Measurements from ENCODE around the gene HCRTR1.

HCRTR1 gene

DNA sequence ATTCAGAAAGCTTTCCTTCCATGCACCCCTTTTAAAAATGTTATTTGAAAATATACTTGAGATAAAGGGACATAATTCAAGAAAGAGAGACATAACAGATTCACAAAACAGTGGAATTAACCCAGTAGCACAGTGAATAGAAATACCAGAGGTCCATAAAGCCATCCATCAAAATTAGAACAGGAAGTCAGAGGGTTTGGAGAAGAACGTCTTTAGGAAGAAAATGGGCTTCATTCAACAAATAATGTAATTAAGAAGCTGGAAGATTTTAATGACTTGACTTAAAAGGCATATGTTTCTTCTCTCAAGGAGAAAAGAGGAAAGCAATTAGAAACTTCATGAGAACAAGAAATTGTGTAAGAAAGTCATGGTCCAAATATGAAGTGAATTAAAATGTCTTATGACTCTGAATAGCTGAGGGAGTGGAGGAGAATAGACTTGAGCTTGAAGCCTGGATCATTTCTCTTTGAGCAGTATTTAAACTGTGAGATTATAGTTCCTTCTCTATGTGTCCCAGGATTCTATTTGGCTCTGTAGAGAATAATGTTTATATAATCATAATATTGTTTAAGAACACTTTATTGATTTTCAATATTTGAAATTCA, 7.9 kb upstream of the HCRTR1 start:
- Histone ChIP-seq H3K27ac (no peak overlapping the region), H3K9me3 (ENCODE audit: control insufficient read depth, low read length) (no peaks in the 10 kb centered on the region), H3K4me3 (ENCODE audit: low read depth, low read length) (no peak overlapping the region), H3K36me3 (ENCODE audit: control insufficient read depth, insufficient read depth, low read length) (no peaks in the 10 kb centered on the region), H3K4me2 (ENCODE audit: low read length) (no peak overlapping the region), H2AFZ (no peak overlapping the region), H3K4me1 (no peaks in the 10 kb centered on the region), H3K79me2 (no peaks in the 10 kb centered on the region), H3K9ac (no peak overlapping the region), H3K27me3 (ENCODE audit: control insufficient read depth, insufficient read depth, low read length) (no peaks in the 10 kb centered on the region)
- TF ChIP-seq, protein P1, sequence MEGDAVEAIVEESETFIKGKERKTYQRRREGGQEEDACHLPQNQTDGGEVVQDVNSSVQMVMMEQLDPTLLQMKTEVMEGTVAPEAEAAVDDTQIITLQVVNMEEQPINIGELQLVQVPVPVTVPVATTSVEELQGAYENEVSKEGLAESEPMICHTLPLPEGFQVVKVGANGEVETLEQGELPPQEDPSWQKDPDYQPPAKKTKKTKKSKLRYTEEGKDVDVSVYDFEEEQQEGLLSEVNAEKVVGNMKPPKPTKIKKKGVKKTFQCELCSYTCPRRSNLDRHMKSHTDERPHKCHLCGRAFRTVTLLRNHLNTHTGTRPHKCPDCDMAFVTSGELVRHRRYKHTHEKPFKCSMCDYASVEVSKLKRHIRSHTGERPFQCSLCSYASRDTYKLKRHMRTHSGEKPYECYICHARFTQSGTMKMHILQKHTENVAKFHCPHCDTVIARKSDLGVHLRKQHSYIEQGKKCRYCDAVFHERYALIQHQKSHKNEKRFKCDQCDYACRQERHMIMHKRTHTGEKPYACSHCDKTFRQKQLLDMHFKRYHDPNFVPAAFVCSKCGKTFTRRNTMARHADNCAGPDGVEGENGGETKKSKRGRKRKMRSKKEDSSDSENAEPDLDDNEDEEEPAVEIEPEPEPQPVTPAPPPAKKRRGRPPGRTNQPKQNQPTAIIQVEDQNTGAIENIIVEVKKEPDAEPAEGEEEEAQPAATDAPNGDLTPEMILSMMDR (IDR thresholded peaks at IDR 0.05) = no peak

DNA sequence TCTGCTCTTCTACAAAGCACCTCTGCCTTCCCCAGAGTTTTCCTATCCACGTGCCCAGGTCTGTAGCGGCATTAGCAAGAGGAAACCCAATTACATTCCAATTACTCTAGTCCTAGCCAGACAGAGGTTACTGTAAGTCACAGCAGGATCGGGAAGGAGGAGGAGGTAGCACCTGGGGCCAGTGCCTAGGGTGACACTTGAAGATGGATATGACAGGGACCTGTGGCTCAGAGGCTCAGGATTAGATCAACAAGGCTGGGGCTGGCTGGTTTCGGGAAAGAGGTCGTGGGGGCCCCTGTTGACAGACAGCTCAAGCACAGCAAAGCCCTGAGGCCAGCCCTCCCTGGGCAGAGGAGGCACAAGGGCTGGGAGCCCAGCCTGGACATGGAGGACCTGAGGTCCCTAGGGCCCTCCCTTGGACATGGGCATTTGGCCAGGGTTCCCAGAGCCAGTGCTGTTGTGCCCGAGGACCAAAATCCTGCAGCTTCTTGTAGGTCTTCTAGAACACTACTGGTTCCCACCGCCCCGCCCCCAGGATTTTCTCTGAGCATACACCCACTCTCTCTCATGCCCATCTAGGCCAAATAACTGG, 3.0 kb upstream of the HCRTR1 start:
- Histone ChIP-seq H3K9me3 (ENCODE audit: control insufficient read depth, low read length) (no peaks in the 10 kb centered on the region), H3K79me2 (no peaks in the 10 kb centered on the region), H3K4me3 (ENCODE audit: low read depth, low read length) (no peak overlapping the region), H3K4me2 (ENCODE audit: low read length) (no peak overlapping the region), H3K36me3 (ENCODE audit: control insufficient read depth, insufficient read depth, low read length) (no peaks in the 10 kb centered on the region), H3K27ac (no peak overlapping the region), H3K9ac (no peak overlapping the region), H2AFZ (no peak overlapping the region), H3K4me1 (no peaks in the 10 kb centered on the region), H3K27me3 (ENCODE audit: control insufficient read depth, insufficient read depth, low read length) (no peaks in the 10 kb centered on the region)
- TF ChIP-seq, protein P1 (IDR thresholded peaks at IDR 0.05) = no peak

- TF ChIP-seq, protein P1 (IDR thresholded peaks at IDR 0.05) = no peak
- H3K79me2 ChIP-seq = no peaks in the 10 kb centered on the region
These were observed 2.1 kb upstream of the HCRTR1 start for GRCh38 chr1:31615414-31615813.

DNA sequence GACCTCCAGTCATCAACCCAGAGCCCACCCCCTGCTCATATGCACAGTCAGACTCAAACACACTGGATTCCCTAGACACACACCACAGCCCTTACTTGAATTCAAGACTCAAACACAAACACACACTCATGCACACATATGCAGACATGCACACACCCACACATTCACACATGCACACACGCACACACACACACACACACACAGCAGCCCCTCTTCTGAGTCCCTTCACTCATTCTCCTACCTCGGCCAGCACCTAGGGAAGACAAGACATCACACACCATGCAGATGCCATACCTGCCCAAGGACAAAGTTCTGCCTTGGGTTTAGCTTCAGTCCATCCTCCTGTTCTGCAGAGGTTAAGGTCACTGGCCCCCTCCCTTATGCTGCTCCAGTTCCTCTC, 1.6 kb upstream of the HCRTR1 start:
- Histone ChIP-seq H3K9ac (no peak overlapping the region), H3K27ac (no peak overlapping the region), H3K4me1 (no peaks in the 10 kb centered on the region)

More at GRCh38 chr1:31615414-31615813, 2.1 kb upstream of the HCRTR1 start:
- Histone ChIP-seq H3K4me3 (ENCODE audit: low read depth, low read length) (no peak overlapping the region), H3K27me3 (ENCODE audit: control insufficient read depth, insufficient read depth, low read length) (no peaks in the 10 kb centered on the region), H3K9ac (no peak overlapping the region), H3K4me1 (no peaks in the 10 kb centered on the region), H3K27ac (no peak overlapping the region), H3K4me2 (ENCODE audit: low read length) (no peak overlapping the region), H3K36me3 (ENCODE audit: control insufficient read depth, insufficient read depth, low read length) (no peaks in the 10 kb centered on the region), H3K9me3 (ENCODE audit: control insufficient read depth, low read length) (no peaks in the 10 kb centered on the region), H2AFZ (no peak overlapping the region)

More for the DNA sequence above, 1.6 kb upstream of the HCRTR1 start:
- no peak overlapping the region for H2AFZ ChIP-seq
- no peaks in the 10 kb centered on the region for H3K79me2 ChIP-seq
- no peak overlapping the region for H3K4me2 ChIP-seq (ENCODE audit: low read length)
- no peak overlapping the region for H3K4me3 ChIP-seq (ENCODE audit: low read depth, low read length)
- H3K9me3 ChIP-seq (ENCODE audit: control insufficient read depth, low read length) = no peaks in the 10 kb centered on the region
- TF ChIP-seq, protein P1 (IDR thresholded peaks at IDR 0.05) = no peak
- no peaks in the 10 kb centered on the region for H3K36me3 ChIP-seq (ENCODE audit: control insufficient read depth, insufficient read depth, low read length)
- no peaks in the 10 kb centered on the region for H3K27me3 ChIP-seq (ENCODE audit: control insufficient read depth, insufficient read depth, low read length)

Measured in parathyroid adenoma (tissue), 2 donors.